Heart left ventricle (tissue), 13 donors: ENCODE measurements around the gene SUGCT.

Experiments used
- CTCF ChIP-seq, 12 donors: fragments of 200-600 bp; sonication (generic) in 4 of 12; IDR thresholded peaks; one replicate each; pipeline versions ENCODE4 v1.5.0 to v1.8.0; 2018 to 2022; ENCODE audit warnings: antibody characterized with exemption in 12 of 12, mild to moderate bottlenecking in 5 of 12
- POLR2A ChIP-seq, 2 donors: fragments of 450-650 bp; IDR thresholded peaks; one replicate each; pipeline ENCODE4 v1.6.1; 2017; ENCODE audit warnings: antibody characterized with exemption in 2 of 2, mild to moderate bottlenecking in 2 of 2, moderate library complexity in 2 of 2
- donor health status: ischemic (EF 13 %, LVEDD 7.1; RV severe dilation, severe dysfunction).
- donor health status: DM: no; HTN: yes; CAD: no.
- donor health status: DM: no; HTN: no; CAD: no.
- donor health status: ischemic (EF 25% LVEDD 6.9; RV normal size, moderate dysfunction).
- donor health status: ischemic (EF 25% LVEDD 5.7; RV mildly dilated, moderate dysfunction).
- donor health status: ischemic (EF 35%, LVEDD 5.7; RV mildly dilated, moderate dysfunction).
- donor health status: nonischemic (EF 11% LVEDD 7.7; RV severe dilation, severe dysfunction).
- donor health status: DM: yes; HTN: yes; CAD: no.
- donor health status: PGD.
- donor health status: ischemic (EF 29% LVEDD 5.4; RV normal size, mild dysfunction).
- donor health status: nonischemic (EF 23%, LVEDD 6.1; RV moderate dilation, normal function).

DNA sequence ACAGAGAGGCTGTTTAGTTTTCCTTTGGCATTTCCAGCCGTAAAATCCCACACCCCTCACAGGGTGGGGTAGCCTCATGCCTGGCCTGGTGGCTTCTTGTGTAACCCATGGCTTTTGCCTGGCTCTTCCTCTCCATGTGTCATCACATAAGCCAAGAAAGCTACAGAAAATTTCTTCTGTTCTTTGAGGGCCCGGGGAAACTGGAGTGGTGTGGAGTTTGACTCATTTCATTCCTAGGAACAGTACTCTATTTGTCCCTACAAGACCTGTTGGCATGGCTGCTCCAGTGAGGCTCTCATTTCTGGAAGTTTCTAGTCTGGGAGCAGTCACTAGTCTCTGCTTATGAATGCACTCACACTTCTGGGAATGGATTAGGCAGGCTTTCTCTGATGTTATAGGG is 523.9 kb downstream of the SUGCT start:
- TF ChIP-seq CTCF (IDR thresholded peaks at IDR 0.05) (no peak), POLR2A (IDR thresholded peaks at IDR 0.05) (no peak)
